HepG2 (cell line): ENCODE data around the gene DSG2. TPM values are rescaled to one million over a fixed set of nuclear protein-coding genes. Genes with fewer than 3 reads are reported as not detected.
A peak's percentile ranks its signal among the peaks of the same experiment; 100 is the strongest.

ENCODE experiments used
- AHDC1 ChIP-seq: sonication (generic); formaldehyde crosslinking; IDR thresholded peaks from 2 replicates; pipeline ENCODE4 v1.5.1; 2020; ENCODE audit warnings: mild to moderate bottlenecking, missing genetic modification reagents, borderline replicate concordance
- BORCS8-MEF2B ChIP-seq: sonication (generic); formaldehyde crosslinking; IDR thresholded peaks from 2 replicates; pipeline ENCODE4 v1.8.0; 2022; ENCODE audit warnings: mild to moderate bottlenecking, missing genetic modification reagents
- ELF3 ChIP-seq: IDR thresholded peaks from 2 replicates; pipeline ENCODE4 v1.6.1; 2016; ENCODE audit warnings: missing genetic modification reagents, missing compliant biosample characterization
- FOXP1 ChIP-seq, 2 experiments: fragments of 450-650 bp in 1 of 2; IDR thresholded peaks; 2 replicates each; pipeline ENCODE4 v1.6.1; 2017 to 2018; ENCODE audit warnings: antibody characterized with exemption in 1 of 2
- HCFC1 ChIP-seq: fragments of 150-350 bp; IDR thresholded peaks from 2 replicates; pipeline ENCODE4 v1.6.1; 2014; ENCODE audit warnings: low read depth, low read length
- HMGXB4 ChIP-seq, 2 experiments: sonication (generic) in 1 of 2; formaldehyde crosslinking in 1 of 2; IDR thresholded peaks; 2 replicates each; pipeline versions ENCODE4 v1.4.0 to v1.6.1; 2018 to 2020; ENCODE audit warnings: missing genetic modification reagents in 2 of 2, borderline replicate concordance in 1 of 2, low read depth in 1 of 2, mild to moderate bottlenecking in 1 of 2, missing biosample characterization in 1 of 2
- HNF4G ChIP-seq, 2 experiments: sonication (generic) in 1 of 2; formaldehyde crosslinking in 1 of 2; IDR thresholded peaks; 2 replicates each; pipeline versions ENCODE4 v1.4.0 to v1.6.1; 2011 to 2020; ENCODE audit warnings: borderline replicate concordance in 2 of 2, low read depth in 2 of 2, mild to moderate bottlenecking in 2 of 2, low read length in 1 of 2, missing genetic modification reagents in 1 of 2, moderate library complexity in 1 of 2
- PCBP2 ChIP-seq: fragments of 200-400 bp; formaldehyde crosslinking; optimal IDR thresholded peaks from 2 replicates; pipeline ENCODE3; 2018; ENCODE audit warnings: low read length, low read depth; ENCODE audit not compliant: poor library complexity, severe bottlenecking
- RAD21 ChIP-seq: fragments of 450-650 bp; formaldehyde crosslinking; IDR thresholded peaks from 2 replicates; pipeline ENCODE4 v1.5.0; 2020; ENCODE audit warnings: mild to moderate bottlenecking
- RELA ChIP-seq: sonication (generic); formaldehyde crosslinking; IDR thresholded peaks from 2 replicates; pipeline ENCODE4 v1.4.0; 2020; ENCODE audit warnings: missing genetic modification reagents
- ZNF142 ChIP-seq: sonication (generic); formaldehyde crosslinking; IDR thresholded peaks from 2 replicates; pipeline ENCODE4 v1.4.0; 2020; ENCODE audit warnings: missing genetic modification reagents
- ZNF260 ChIP-seq: sonication (generic); formaldehyde crosslinking; IDR thresholded peaks from 2 replicates; pipeline ENCODE4 v1.4.0; 2020; ENCODE audit warnings: missing genetic modification reagents, low read depth, mild to moderate bottlenecking, borderline replicate concordance
- ZNF292 ChIP-seq: sonication (generic); formaldehyde crosslinking; IDR thresholded peaks from 2 replicates; pipeline ENCODE4 v1.8.1; 2022; ENCODE audit warnings: mild to moderate bottlenecking, low read depth, missing genetic modification reagents, borderline replicate concordance
- ZNF616 ChIP-seq: sonication (generic); formaldehyde crosslinking; IDR thresholded peaks from 2 replicates; pipeline ENCODE4 v1.5.0; 2020; ENCODE audit warnings: low read depth, mild to moderate bottlenecking, missing genetic modification reagents
- ZNF644 ChIP-seq: IDR thresholded peaks from 2 replicates; pipeline ENCODE4 v1.6.1; 2016; ENCODE audit warnings: low read depth
- ZSCAN12 ChIP-seq: sonication (generic); formaldehyde crosslinking; IDR thresholded peaks from 2 replicates; pipeline ENCODE4 v1.9.0; 2021; ENCODE audit warnings: mild to moderate bottlenecking, missing genetic modification reagents
- polyA plus RNA-seq, 8 experiments: library from polyadenylated mRNA; depleted of rRNA in 3 of 8; stranded (reverse) in 7 of 8; unstranded in 1 of 8; fragments of >200 nt; fragmentation: Illumina TruSeq in 4 of 8; extraction: Trizol in 4 of 8; gene quantifications; 2 replicates each; pipeline versions ENCODE4 v1.2.1 to v1.2.3, GENCODE V29; 2011 to 2016; ENCODE audit warnings: low read depth in 4 of 8, missing spikeins in 1 of 8, mixed read lengths in 1 of 8; ENCODE audit not compliant: insufficient read depth in 1 of 8
- total RNA-seq, 5 experiments: library from RNA; depleted of rRNA; stranded (reverse); fragments of >200 nt; fragmentation: Illumina TruSeq; extraction: Trizol; gene quantifications; 2 replicates each; pipeline ENCODE4 v1.2.3, GENCODE V29; 2016; ENCODE audit warnings: low read depth in 1 of 5

Gene DSG2
- total and polyA plus RNA-seq, 2 of the 13 experiments (the other 11 are each of a cell fraction or from before 2014, with no cell fraction given) = 23.3 to 66.7 TPM

GRCh38 chr18:31573051-31573450 lies 75.1 kb downstream of the DSG2 start (continued):
- TF ChIP-seq PCBP2 (no peak), BORCS8-MEF2B (CRISPR knock-in tag) (no peak), ZNF292 (no peak), ZNF616 (CRISPR knock-in tag) (no peak), RAD21 (CRISPR knock-in tag) (no peak), ELF3 (0 out of 2 replicates have a peak, but pooled peaks have one; percentile 16), RELA (no peak), FOXP1 (IDR thresholded peaks at IDR 0.05) (no peak), FOXP1 (CRISPR knock-in tag; IDR thresholded peaks at IDR 0.05) (peak; percentile 24; the same call in 1 of the 2 replicates), HCFC1 (no peak), ZSCAN12 (CRISPR knock-in tag) (no peak), ZNF644 (peak; percentile 47; the same call in 1 of the 2 replicates), HNF4G (IDR thresholded peaks at IDR 0.05; ENCODE audit: borderline replicate concordance, low read depth, low read length) (peak; percentile 33; the same call in 1 of the 2 replicates), HNF4G (CRISPR knock-in tag; IDR thresholded peaks at IDR 0.05; ENCODE audit: borderline replicate concordance, low read depth) (no peak), HMGXB4 (CRISPR knock-in tag; IDR thresholded peaks at IDR 0.05; ENCODE audit: borderline replicate concordance in 1 of 2, low read depth in 1 of 2) (no peak), ZNF142 (no peak), AHDC1 (no peak), ZNF260 (CRISPR knock-in tag) (no peak)
